ENCODE results near the gene WIZ.

WIZ gene, protein sequence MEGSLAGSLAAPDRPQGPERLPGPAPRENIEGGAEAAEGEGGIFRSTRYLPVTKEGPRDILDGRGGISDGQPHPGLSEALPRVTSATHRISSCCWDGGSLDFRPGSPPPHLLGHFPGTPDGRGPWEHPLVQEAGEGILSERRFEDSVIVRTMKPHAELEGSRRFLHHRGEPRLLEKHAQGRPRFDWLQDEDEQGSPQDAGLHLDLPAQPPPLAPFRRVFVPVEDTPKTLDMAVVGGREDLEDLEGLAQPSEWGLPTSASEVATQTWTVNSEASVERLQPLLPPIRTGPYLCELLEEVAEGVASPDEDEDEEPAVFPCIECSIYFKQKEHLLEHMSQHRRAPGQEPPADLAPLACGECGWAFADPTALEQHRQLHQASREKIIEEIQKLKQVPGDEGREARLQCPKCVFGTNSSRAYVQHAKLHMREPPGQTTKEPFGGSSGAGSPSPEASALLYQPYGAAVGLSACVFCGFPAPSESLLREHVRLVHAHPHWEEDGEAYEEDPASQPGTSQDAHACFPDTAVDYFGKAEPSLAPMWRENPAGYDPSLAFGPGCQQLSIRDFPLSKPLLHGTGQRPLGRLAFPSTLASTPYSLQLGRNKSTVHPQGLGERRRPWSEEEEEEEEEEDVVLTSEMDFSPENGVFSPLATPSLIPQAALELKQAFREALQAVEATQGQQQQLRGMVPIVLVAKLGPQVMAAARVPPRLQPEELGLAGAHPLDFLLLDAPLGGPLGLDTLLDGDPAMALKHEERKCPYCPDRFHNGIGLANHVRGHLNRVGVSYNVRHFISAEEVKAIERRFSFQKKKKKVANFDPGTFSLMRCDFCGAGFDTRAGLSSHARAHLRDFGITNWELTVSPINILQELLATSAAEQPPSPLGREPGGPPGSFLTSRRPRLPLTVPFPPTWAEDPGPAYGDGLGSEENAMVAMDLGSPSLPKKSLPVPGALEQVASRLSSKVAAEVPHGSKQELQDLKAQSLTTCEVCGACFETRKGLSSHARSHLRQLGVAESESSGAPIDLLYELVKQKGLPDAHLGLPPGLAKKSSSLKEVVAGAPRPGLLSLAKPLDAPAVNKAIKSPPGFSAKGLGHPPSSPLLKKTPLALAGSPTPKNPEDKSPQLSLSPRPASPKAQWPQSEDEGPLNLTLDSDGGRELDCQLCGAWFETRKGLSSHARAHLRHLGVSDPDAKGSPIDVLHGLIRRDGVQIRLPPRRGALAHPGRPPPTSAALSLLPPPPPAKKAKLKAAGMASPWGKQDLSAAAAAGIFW (N-terminal part only)

GRCh38 chr19:15449620-15450527 lies at the start of gene WIZ:
Gene WIZ (minus strand): TSS chr19:15449956. CDS start chr19:15448307, 1,649 bp downstream.
- DNase-seq (ENCODE audit: low spot score), result peak; percentile 95
- peak within 1 kb of the TSS; percentile 73 for H3K27ac ChIP-seq
- ChIA-PET CTCF (interaction anchor here (0.8 kb wide), 1 partner anchor 81 kb away, joined by 3 read pairs; no protein-coding TSS in a partner anchor), POLR2A (ENCODE audit: low non-redundant PET) (no interaction called here)
- TF ChIP-seq, protein P1, sequence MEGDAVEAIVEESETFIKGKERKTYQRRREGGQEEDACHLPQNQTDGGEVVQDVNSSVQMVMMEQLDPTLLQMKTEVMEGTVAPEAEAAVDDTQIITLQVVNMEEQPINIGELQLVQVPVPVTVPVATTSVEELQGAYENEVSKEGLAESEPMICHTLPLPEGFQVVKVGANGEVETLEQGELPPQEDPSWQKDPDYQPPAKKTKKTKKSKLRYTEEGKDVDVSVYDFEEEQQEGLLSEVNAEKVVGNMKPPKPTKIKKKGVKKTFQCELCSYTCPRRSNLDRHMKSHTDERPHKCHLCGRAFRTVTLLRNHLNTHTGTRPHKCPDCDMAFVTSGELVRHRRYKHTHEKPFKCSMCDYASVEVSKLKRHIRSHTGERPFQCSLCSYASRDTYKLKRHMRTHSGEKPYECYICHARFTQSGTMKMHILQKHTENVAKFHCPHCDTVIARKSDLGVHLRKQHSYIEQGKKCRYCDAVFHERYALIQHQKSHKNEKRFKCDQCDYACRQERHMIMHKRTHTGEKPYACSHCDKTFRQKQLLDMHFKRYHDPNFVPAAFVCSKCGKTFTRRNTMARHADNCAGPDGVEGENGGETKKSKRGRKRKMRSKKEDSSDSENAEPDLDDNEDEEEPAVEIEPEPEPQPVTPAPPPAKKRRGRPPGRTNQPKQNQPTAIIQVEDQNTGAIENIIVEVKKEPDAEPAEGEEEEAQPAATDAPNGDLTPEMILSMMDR (conservative IDR thresholded peaks at IDR 0.05; ENCODE audit: low read depth), result no peak

- CTCF ChIA-PET, result interaction anchor here (1.1 kb wide), 1 partner anchor 57 kb away, joined by 5 read pairs; no protein-coding TSS in a partner anchor
- POLR2A ChIA-PET (ENCODE audit: low non-redundant PET), result no interaction called here
- H3K27ac ChIP-seq, result no peak overlapping the region
- TF ChIP-seq, protein P1 (conservative IDR thresholded peaks at IDR 0.05; ENCODE audit: low read depth), result no peak
- peak; percentile 20 for DNase-seq (ENCODE audit: low spot score)
Measured at GRCh38 chr19:15498910-15499309, 49.2 kb upstream of the WIZ start.

DNA sequence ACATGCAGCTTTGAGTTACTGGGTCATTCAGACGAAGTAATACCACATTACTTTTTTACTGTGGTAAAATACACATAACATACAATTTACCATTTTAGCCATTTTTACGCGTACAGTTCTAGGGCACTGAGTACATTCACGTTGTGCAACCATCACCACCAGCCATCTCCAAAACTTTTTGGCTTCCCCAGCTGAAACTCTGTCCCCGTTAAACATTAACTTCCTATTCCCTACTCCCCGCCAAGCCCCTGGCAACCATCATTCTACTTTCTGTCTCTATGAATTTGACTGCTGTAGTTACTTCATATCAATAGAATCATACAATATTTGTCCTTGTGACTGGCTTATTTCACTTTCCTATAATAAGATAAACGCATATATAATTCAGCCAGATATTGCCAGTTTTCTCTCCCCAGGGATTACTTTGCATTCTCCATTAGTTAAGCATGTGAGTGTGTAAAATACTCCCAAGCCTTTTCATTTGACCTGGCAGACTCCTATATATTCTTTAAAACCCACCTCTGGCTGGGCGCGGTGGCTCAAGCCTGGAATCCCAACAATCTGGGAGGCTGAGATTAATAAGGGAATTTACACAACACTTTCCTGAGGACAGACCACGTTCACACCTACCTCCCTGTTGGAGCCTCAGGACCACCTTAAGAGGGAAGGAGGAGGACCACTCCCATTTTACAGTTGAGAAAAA lies 48.6 kb upstream of the WIZ start:
- TF ChIP-seq, protein P1 (conservative IDR thresholded peaks at IDR 0.05; ENCODE audit: low read depth), result no peak
- POLR2A ChIA-PET (ENCODE audit: low non-redundant PET), result no interaction called here
- DNase-seq (ENCODE audit: low spot score), result no peak
- CTCF ChIA-PET, result interaction anchor here (1.1 kb wide), 1 partner anchor 58 kb away, joined by 5 read pairs; no protein-coding TSS in a partner anchor
- no peak overlapping the region for H3K27ac ChIP-seq

DNA sequence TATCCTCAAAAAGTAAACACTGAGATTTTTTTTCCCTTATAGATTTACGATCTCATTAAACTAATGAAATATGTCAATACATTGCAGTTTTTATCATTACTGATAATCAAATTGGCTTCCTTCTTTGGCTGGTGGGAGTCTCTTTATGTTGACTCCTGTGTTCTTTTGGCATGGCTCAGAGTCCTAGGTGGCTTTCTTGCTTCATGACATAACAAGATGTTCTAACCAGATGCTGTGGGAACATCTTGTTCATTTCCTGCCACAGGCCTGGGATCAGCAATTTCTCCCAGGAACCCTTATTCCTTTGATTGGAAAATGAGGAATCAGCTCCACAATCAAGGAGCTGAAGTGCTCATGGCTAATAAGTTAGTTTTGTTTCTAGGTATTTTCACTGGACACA lies 45.4 kb upstream of the WIZ start:
- H3K27ac ChIP-seq, result no peak overlapping the region
- ChIA-PET CTCF (no interaction called here), POLR2A (ENCODE audit: low non-redundant PET) (no interaction called here)
- DNase-seq (ENCODE audit: low spot score), result no peak
- TF ChIP-seq, protein P1 (conservative IDR thresholded peaks at IDR 0.05; ENCODE audit: low read depth), result no peak

DNA sequence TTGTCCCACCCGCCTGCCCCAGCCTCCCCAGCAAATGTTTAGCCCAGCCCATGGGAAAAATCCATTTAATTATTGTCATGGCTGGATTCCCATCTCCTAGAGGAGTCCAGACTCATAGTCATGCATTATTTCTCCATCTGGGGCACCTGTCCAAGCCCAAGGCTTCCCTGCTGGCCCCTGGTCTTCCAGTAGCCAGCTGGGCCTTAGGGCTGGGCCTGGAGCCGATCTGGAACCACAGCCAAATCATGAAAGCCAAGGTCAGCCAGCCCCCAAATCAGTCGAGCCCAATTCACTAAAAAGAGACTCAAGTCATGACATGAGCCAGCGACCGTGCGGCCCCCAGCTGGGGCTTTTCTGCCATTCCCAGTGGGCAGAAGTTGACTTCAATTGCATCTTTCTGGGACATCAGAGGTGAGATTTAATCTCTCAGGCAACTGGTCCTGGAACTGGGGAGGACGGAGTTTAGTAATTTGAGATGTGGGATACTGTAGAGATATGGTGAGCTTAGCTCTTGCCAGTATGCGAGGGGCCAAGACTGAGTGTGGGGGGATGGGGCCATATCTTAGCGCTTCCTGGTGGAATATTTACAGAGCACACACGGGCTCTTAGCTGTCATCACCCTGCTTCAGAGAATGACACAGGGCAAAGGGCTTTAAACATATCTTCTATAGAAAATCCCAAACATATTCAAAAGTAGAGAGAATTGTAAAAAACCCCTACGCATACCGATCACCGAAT lies 38.9 kb upstream of the WIZ start:
- ChIA-PET CTCF (no interaction called here), POLR2A (ENCODE audit: low non-redundant PET) (no interaction called here)
- no peak for DNase-seq (ENCODE audit: low spot score)
- TF ChIP-seq, protein P1 (conservative IDR thresholded peaks at IDR 0.05; ENCODE audit: low read depth), result no peak
- no peak overlapping the region for H3K27ac ChIP-seq
